Brain microvascular endothelial cell (primary cell): Measurements from ENCODE around the gene PDCD1LG2.

Source experiments
- DNase-seq: peaks from one replicate; pipeline ENCODE4 v3.0.0-alpha.2; 2020
- H3K27ac ChIP-seq: fragments of 250-450 bp; sonication (Bioruptor Pico); 2 replicates; pipeline ENCODE4 v1.5.1; 2020; ENCODE audit warnings: mild to moderate bottlenecking, moderate library complexity
- H3K27me3 ChIP-seq: fragments of 250-450 bp; sonication (Bioruptor Pico); replicated peaks from 2 replicates; pipeline ENCODE4 v1.5.1; 2020; ENCODE audit warnings: mild to moderate bottlenecking
- H3K36me3 ChIP-seq: fragments of 250-450 bp; sonication (Bioruptor Pico); replicated peaks from 2 replicates; pipeline ENCODE4 v1.5.1; 2020; ENCODE audit warnings: mild to moderate bottlenecking
- H3K4me3 ChIP-seq: 2 replicates; pipeline ENCODE4 v1.5.1; 2011; ENCODE audit warnings: low read depth, mild to moderate bottlenecking, control low read depth, low read length, moderate library complexity
- in situ Hi-C: cut with HindIII; loops from 2 replicates; pipeline ENCODE4 v1.10.0; 2017; ENCODE audit warnings: low sequenced_read_pairs, low pct_ligation_motif_present
- TF ChIP-seq, protein P1 (sequence below): IDR thresholded peaks from 2 replicates; pipeline ENCODE4 v1.5.1; 2011; ENCODE audit warnings: low read depth, mild to moderate bottlenecking, moderate library complexity, low read length, control low read depth, inconsistent platforms; ENCODE audit errors: missing control alignments

Gene PDCD1LG2

DNA sequence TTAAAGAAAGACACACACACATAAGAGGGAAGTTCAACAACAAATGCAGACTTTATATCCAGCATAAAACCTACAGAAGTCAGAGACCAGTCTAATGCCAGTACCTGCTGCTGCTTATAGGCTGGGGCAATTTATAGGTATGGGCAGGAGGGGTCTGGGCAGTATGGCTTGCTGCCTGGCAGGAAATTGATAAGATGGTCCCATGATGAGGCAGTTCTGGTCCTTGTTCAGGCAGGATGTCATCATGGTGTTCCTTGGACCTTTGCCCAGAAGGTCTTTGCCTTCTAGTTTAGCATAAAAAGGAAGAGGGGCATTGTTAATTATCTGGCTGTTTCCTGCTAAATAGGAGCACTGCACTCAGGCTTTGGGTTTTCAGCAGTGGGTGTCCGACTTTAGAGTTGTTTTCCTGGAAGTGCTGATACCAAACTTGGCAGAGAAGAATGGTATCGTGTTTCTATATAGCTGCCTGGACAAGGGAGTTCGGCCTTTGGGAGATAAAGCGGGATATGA lies 10.4 kb upstream of the PDCD1LG2 start:
- in situ Hi-C loops, result no loop called here
- no peak overlapping the region for H3K4me3 ChIP-seq
- H3K36me3 ChIP-seq, result no peaks in the 10 kb centered on the region
- H3K27ac ChIP-seq, result no peak overlapping the region
- no peaks in the 10 kb centered on the region for H3K27me3 ChIP-seq
- peak; percentile 51 for DNase-seq
- TF ChIP-seq, protein P1, sequence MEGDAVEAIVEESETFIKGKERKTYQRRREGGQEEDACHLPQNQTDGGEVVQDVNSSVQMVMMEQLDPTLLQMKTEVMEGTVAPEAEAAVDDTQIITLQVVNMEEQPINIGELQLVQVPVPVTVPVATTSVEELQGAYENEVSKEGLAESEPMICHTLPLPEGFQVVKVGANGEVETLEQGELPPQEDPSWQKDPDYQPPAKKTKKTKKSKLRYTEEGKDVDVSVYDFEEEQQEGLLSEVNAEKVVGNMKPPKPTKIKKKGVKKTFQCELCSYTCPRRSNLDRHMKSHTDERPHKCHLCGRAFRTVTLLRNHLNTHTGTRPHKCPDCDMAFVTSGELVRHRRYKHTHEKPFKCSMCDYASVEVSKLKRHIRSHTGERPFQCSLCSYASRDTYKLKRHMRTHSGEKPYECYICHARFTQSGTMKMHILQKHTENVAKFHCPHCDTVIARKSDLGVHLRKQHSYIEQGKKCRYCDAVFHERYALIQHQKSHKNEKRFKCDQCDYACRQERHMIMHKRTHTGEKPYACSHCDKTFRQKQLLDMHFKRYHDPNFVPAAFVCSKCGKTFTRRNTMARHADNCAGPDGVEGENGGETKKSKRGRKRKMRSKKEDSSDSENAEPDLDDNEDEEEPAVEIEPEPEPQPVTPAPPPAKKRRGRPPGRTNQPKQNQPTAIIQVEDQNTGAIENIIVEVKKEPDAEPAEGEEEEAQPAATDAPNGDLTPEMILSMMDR, result no peak

DNA sequence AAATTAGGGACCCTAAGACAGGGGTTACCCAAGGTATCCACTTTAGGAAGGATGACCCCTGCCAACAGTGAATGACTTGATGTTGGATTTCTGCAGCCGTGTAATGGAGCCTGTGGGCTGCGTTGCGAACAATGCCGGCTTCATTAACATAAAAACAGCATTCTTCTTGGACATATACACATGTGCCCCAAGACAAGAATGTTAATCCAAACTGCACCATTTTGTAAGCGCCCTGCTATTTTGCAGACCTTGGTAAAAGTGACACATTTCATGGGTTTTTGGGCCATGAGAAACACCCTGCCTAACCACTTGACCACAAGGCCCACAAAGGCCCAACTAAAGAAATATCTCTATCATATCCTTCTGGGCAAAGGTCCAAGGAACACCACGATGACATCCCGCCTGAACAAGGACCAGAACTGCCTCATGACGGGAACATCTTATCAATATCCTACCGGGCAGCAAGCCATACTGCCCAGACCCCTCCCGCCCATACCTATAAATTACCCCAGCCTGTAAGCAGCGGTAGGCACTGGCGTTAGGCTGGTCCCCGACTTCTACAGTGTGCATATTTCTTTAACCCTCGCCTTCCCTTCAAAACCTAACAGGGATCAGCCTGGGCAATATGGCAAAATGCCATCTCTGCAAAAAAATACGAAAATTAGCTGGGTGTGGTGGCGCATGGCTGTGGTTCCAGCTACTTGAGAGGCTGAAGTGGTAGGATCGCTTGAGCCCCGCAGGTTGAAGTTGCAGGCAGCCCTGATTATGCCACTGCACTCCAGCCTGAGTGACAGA lies 9.7 kb upstream of the PDCD1LG2 start:
- H3K27ac ChIP-seq, result no peak overlapping the region
- in situ Hi-C loops, result no loop called here
- no peaks in the 10 kb centered on the region for H3K27me3 ChIP-seq
- TF ChIP-seq, protein P1, result no peak
- no peak overlapping the region for H3K4me3 ChIP-seq
- DNase-seq, result peak; percentile 78
- no peaks in the 10 kb centered on the region for H3K36me3 ChIP-seq

DNA sequence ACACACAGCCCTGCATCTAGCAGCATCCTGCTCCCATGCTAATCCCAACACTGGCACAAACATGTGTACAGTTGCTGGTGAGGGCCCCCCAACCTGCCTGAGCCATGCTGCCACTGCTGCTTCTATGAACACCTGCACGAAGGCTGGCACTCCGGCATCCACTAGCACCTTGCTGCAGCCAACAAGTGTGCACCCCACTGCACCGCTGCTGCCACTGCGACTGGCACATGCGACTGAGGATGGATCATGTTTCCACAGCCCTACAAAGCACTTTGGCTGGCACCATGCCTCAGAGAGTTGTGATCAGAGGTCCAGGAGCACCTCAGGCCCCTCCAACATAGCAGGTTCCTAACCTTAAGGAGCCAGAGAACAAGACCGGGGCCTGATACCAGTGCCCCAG lies 7.8 kb upstream of the PDCD1LG2 start:
- TF ChIP-seq, protein P1, result no peak

DNA sequence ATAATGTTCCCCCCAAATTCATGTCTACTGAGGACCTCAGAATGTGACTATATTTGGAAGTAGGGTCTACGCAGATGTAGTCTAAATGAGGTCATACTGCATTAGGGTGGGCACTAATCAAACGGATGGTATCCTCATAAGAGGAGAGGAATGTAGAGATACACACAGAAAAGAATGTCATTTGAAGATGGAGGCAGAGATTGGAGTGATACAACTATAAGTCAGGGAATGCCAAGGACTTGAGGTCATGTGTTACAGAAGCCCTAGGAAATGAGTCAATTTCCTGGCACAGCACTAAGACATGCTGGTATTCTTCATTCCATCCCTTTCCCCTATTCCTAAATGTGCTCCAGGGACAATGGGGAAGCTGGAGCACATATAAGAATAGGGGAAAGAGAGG lies 758 bp upstream of the PDCD1LG2 start:
- H3K27ac ChIP-seq, result peak overlapping the region; percentile 92
- in situ Hi-C loops, result no loop called here
- no peaks in the 10 kb centered on the region for H3K27me3 ChIP-seq
- DNase-seq, result peak; percentile 84
- no peak overlapping the region for H3K4me3 ChIP-seq
- H3K36me3 ChIP-seq, result no peaks in the 10 kb centered on the region
- TF ChIP-seq, protein P1, result no peak

More for the DNA sequence above, 7.8 kb upstream of the PDCD1LG2 start:
- Histone ChIP-seq H3K36me3 (no peaks in the 10 kb centered on the region), H3K27me3 (no peaks in the 10 kb centered on the region), H3K27ac (no peak overlapping the region), H3K4me3 (no peak overlapping the region)
- in situ Hi-C loops, result no loop called here
- no peak for DNase-seq

DNA sequence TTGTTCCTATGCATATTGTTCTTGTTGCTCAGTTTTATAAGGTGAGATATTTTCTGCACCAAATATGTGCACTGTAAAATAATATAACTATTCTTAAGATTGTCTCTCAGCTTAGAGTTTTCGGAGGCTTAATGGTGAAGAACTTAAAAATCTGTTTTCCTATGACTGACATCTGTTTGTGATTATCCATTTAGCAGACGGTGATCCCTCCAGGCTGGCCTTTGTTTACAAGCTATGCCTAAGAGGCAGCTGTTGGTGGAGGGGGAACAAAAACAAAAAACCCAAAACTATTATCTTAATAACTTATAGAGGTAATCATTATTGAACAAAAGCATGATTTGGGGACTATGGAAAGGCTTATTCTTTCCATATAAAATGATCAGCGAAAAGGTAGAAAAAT lies 658 bp downstream of the PDCD1LG2 start:
- peak overlapping the region; percentile 92 for H3K27ac ChIP-seq
- in situ Hi-C loops, result no loop called here
- DNase-seq, result no peak

More for the DNA sequence above, 658 bp downstream of the PDCD1LG2 start:
- Histone ChIP-seq H3K27me3 (no peaks in the 10 kb centered on the region), H3K36me3 (no peaks in the 10 kb centered on the region), H3K4me3 (peak overlapping the region; percentile 28)
- TF ChIP-seq, protein P1, result no peak
